Measurements from ENCODE around the gene NFAM1.
A peak's percentile ranks its signal among the peaks of the same experiment; 100 is the strongest.

The NFAM1 gene

GRCh38 chr22:42432020-42432596 lies at the start of gene NFAM1:
Gene NFAM1 (minus strand): TSS chr22:42432403. CDS start chr22:42432357, 46 bp downstream.
- Histone ChIP-seq H3K4me1 (ENCODE audit: control insufficient read depth, insufficient read depth, low read length) (peaks cover 44% of the 10 kb centered on the region), H3K36me3 (ENCODE audit: control insufficient read depth, insufficient read depth, low read length) (no peaks in the 10 kb centered on the region), H3K27ac (ENCODE audit: low read depth, low read length) (no peak within 1 kb of the TSS), H3K9ac (ENCODE audit: low read length) (no peak within 1 kb of the TSS), H3K4me3 (ENCODE audit: low read depth, low read length) (peak within 1 kb of the TSS; percentile 33; the same call in 1 of the 2 replicates), H3K9me3 (ENCODE audit: control insufficient read depth, insufficient read depth, low read depth, low read length) (no peaks in the 10 kb centered on the region), H3K27me3 (ENCODE audit: control insufficient read depth, insufficient read depth, low read length) (peaks cover 36% of the 10 kb centered on the region; the same call in 1 of the 2 replicates)

DNA sequence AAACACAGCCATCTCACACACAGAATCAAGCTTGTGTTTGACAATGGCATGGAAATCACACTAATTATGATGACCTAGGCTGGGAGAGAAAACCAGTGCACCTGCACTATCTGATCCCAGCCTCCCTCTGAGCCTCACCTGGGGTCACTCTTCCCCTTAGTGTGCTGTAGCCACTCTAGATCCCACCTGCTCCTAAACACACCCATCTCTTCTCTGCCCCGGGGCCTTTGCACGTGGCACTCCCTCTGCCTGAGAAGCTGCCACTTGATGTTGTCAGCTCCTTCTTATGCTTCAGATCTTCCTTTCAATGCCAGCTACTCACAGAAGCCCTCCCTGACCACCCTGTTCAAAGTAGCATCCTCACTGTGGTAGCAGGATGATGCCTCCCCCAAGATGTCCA lies 42.9 kb upstream of the NFAM1 start:
- Histone ChIP-seq H3K4me1 (ENCODE audit: control insufficient read depth, insufficient read depth, low read length) (no peaks in the 10 kb centered on the region), H3K9me3 (ENCODE audit: control insufficient read depth, insufficient read depth, low read depth, low read length) (no peaks in the 10 kb centered on the region), H3K27me3 (ENCODE audit: control insufficient read depth, insufficient read depth, low read length) (no peaks in the 10 kb centered on the region; the same call in 1 of the 2 replicates), H3K4me3 (ENCODE audit: low read depth, low read length) (no peak overlapping the region), H3K27ac (ENCODE audit: low read depth, low read length) (no peak overlapping the region), H3K9ac (ENCODE audit: low read length) (no peak overlapping the region), H3K36me3 (ENCODE audit: control insufficient read depth, insufficient read depth, low read length) (no peaks in the 10 kb centered on the region)

GRCh38 chr22:42473484-42474193 lies 41.4 kb upstream of the NFAM1 start:
- Histone ChIP-seq H3K27me3 (ENCODE audit: control insufficient read depth, insufficient read depth, low read length) (no peaks in the 10 kb centered on the region; the same call in 1 of the 2 replicates), H3K9ac (ENCODE audit: low read length) (no peak overlapping the region), H3K36me3 (ENCODE audit: control insufficient read depth, insufficient read depth, low read length) (no peaks in the 10 kb centered on the region), H3K4me1 (ENCODE audit: control insufficient read depth, insufficient read depth, low read length) (no peaks in the 10 kb centered on the region), H3K27ac (ENCODE audit: low read depth, low read length) (no peak overlapping the region), H3K4me3 (ENCODE audit: low read depth, low read length) (no peak overlapping the region), H3K9me3 (ENCODE audit: control insufficient read depth, insufficient read depth, low read depth, low read length) (no peaks in the 10 kb centered on the region)

- Histone ChIP-seq H3K9me3 (ENCODE audit: control insufficient read depth, insufficient read depth, low read depth, low read length) (no peaks in the 10 kb centered on the region), H3K9ac (ENCODE audit: low read length) (no peak overlapping the region), H3K4me1 (ENCODE audit: control insufficient read depth, insufficient read depth, low read length) (no peaks in the 10 kb centered on the region), H3K27me3 (ENCODE audit: control insufficient read depth, insufficient read depth, low read length) (no peaks in the 10 kb centered on the region; the same call in 1 of the 2 replicates), H3K4me3 (ENCODE audit: low read depth, low read length) (no peak overlapping the region), H3K27ac (ENCODE audit: low read depth, low read length) (no peak overlapping the region), H3K36me3 (ENCODE audit: control insufficient read depth, insufficient read depth, low read length) (no peaks in the 10 kb centered on the region)
Measured at GRCh38 chr22:42472671-42473070, 40.5 kb upstream of the NFAM1 start.

DNA sequence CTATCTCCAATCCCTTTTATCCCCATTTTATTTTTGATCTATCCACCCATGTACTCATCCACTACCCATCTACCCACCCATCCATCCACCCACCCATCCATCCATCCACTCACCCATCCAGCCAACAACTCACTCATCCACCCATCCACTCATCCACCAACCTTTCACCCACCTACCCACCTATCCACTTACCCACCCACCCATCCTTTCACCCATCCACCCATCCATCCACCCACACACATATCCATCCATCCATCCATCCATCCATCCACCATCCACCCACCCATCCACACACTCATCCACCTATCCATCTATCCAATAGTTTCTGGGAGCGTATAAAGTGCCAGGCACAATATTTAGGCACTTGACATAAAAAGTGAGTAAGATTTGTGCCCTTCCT lies 39.2 kb upstream of the NFAM1 start:
- H3K27me3 ChIP-seq (ENCODE audit: control insufficient read depth, insufficient read depth, low read length) = no peaks in the 10 kb centered on the region; the same call in 1 of the 2 replicates
- no peaks in the 10 kb centered on the region for H3K9me3 ChIP-seq (ENCODE audit: control insufficient read depth, insufficient read depth, low read depth, low read length)
- no peak overlapping the region for H3K9ac ChIP-seq (ENCODE audit: low read length)
- H3K27ac ChIP-seq (ENCODE audit: low read depth, low read length) = no peak overlapping the region
- H3K36me3 ChIP-seq (ENCODE audit: control insufficient read depth, insufficient read depth, low read length) = no peaks in the 10 kb centered on the region
- no peaks in the 10 kb centered on the region for H3K4me1 ChIP-seq (ENCODE audit: control insufficient read depth, insufficient read depth, low read length)
- H3K4me3 ChIP-seq (ENCODE audit: low read depth, low read length) = no peak overlapping the region

DNA sequence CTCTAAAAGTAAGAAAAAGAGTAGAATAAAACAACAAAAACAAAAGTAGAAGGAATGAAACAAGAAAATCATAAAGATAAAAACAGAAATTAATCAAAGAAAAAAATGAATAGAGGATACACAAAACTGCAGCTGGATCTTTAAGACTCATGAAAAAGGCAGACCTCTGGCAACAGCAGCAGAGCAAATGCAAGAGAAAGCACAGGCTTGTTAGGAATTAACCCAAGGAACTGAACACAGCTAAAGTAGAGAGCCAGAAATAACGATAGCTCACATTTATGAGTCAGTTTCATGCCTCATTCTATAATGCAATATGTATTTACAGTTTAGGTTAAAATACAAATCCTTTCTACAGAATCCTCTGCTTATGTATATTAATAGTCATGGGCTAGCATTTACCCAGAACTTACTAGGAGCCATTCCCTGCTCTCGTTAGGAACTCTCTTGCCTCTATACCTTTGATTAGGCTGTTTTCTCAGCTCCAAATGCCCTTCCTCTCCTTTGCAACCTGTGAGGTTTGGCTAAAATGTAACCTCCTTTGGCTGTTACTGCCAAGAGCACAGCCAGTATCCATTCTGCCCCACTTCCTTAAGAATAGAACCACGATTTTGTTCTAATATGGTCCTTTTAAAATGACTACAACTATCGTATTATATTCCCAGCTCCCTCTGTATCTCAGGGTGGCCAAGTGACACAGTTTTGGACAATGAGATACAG lies 38.3 kb upstream of the NFAM1 start:
- Histone ChIP-seq H3K27me3 (ENCODE audit: control insufficient read depth, insufficient read depth, low read length) (no peaks in the 10 kb centered on the region; the same call in 1 of the 2 replicates), H3K4me1 (ENCODE audit: control insufficient read depth, insufficient read depth, low read length) (no peaks in the 10 kb centered on the region), H3K36me3 (ENCODE audit: control insufficient read depth, insufficient read depth, low read length) (no peaks in the 10 kb centered on the region), H3K4me3 (ENCODE audit: low read depth, low read length) (no peak overlapping the region), H3K9me3 (ENCODE audit: control insufficient read depth, insufficient read depth, low read depth, low read length) (no peaks in the 10 kb centered on the region), H3K27ac (ENCODE audit: low read depth, low read length) (no peak overlapping the region), H3K9ac (ENCODE audit: low read length) (no peak overlapping the region)

- Histone ChIP-seq H3K9ac (ENCODE audit: low read length) (no peak overlapping the region), H3K4me3 (ENCODE audit: low read depth, low read length) (no peak overlapping the region), H3K36me3 (ENCODE audit: control insufficient read depth, insufficient read depth, low read length) (no peaks in the 10 kb centered on the region), H3K4me1 (ENCODE audit: control insufficient read depth, insufficient read depth, low read length) (no peaks in the 10 kb centered on the region), H3K27me3 (ENCODE audit: control insufficient read depth, insufficient read depth, low read length) (no peaks in the 10 kb centered on the region; the same call in 1 of the 2 replicates), H3K9me3 (ENCODE audit: control insufficient read depth, insufficient read depth, low read depth, low read length) (no peaks in the 10 kb centered on the region), H3K27ac (ENCODE audit: low read depth, low read length) (no peak overlapping the region)
Measured at GRCh38 chr22:42468841-42469240, 36.6 kb upstream of the NFAM1 start.

- H3K9ac ChIP-seq (ENCODE audit: low read length) = no peak overlapping the region
- H3K27ac ChIP-seq (ENCODE audit: low read depth, low read length) = no peak overlapping the region
- no peak overlapping the region for H3K4me3 ChIP-seq (ENCODE audit: low read depth, low read length)
- no peaks in the 10 kb centered on the region for H3K9me3 ChIP-seq (ENCODE audit: control insufficient read depth, insufficient read depth, low read depth, low read length)
- H3K4me1 ChIP-seq (ENCODE audit: control insufficient read depth, insufficient read depth, low read length) = peaks cover 30% of the 10 kb centered on the region
- H3K27me3 ChIP-seq (ENCODE audit: control insufficient read depth, insufficient read depth, low read length) = no peaks in the 10 kb centered on the region
- H3K36me3 ChIP-seq (ENCODE audit: control insufficient read depth, insufficient read depth, low read length) = no peaks in the 10 kb centered on the region
Measured at GRCh38 chr22:42462016-42462415, 29.8 kb upstream of the NFAM1 start.

DNA sequence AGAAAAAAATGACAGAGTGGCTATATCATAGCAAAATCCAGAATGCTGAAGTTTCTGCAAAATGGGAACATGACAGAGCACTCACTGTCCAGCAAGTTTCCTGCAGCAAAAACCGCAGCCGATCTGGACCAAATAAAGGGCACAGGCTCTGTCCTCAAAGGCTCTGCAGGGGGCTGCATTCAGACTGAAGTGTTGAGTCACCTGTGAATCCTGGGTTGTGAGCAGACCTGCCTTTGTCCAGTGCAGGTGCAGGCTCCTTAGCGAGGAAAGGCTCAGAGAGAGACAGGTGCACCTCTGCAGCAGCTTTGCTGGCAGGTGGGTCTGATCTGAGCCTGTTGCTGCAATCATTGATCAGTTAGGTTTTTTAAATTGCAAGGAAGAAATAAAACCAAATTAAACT lies 29.3 kb upstream of the NFAM1 start:
- H3K27ac ChIP-seq (ENCODE audit: low read depth, low read length) = no peak overlapping the region

DNA sequence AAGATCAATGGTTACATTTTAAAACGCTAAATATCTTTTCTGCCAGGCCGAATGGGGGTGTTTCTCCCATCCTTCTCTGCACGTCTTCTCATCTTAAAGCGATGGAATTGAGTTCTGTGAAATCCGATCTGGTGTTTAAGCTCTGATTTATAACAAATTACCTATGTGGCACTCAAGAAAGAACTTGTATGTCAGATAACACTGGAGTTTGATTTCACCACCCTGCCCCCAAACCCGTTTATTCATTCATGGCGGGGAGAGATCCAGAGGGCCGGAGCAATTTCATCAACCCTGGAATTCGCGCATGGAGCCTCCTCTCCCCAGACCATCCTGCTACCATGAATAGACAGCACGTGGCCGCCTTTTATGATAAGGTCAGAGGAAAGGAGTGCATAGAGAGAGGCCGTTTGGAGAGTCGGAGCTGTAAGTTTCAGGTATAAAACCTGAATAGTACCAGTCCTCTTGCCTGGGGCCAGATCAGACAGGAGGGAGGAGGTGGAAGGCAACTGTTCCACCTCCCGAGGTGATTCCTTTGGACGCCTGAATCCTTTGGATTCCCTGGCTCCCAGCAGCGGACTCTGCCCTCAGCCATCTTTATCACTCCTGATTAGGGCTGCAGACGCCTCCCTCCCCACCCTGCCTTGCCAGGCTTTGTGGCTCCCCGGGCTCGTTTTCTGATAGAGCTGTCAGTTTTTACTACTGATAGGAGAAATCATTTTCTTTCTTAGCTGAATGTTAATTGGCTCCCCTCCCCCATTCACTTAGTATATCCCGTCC lies 27.3 kb upstream of the NFAM1 start:
- H3K9ac ChIP-seq (ENCODE audit: low read length) = no peak overlapping the region
- no peaks in the 10 kb centered on the region for H3K27me3 ChIP-seq (ENCODE audit: control insufficient read depth, insufficient read depth, low read length)
- H3K4me1 ChIP-seq (ENCODE audit: control insufficient read depth, insufficient read depth, low read length) = peaks cover 30% of the 10 kb centered on the region
- no peaks in the 10 kb centered on the region for H3K9me3 ChIP-seq (ENCODE audit: control insufficient read depth, insufficient read depth, low read depth, low read length)
- no peaks in the 10 kb centered on the region for H3K36me3 ChIP-seq (ENCODE audit: control insufficient read depth, insufficient read depth, low read length)
- no peak overlapping the region for H3K27ac ChIP-seq (ENCODE audit: low read depth, low read length)
- no peak overlapping the region for H3K4me3 ChIP-seq (ENCODE audit: low read depth, low read length)

More for the DNA sequence above, 29.3 kb upstream of the NFAM1 start:
- Histone ChIP-seq H3K36me3 (ENCODE audit: control insufficient read depth, insufficient read depth, low read length) (no peaks in the 10 kb centered on the region), H3K27me3 (ENCODE audit: control insufficient read depth, insufficient read depth, low read length) (no peaks in the 10 kb centered on the region), H3K9ac (ENCODE audit: low read length) (no peak overlapping the region), H3K4me3 (ENCODE audit: low read depth, low read length) (no peak overlapping the region), H3K9me3 (ENCODE audit: control insufficient read depth, insufficient read depth, low read depth, low read length) (no peaks in the 10 kb centered on the region), H3K4me1 (ENCODE audit: control insufficient read depth, insufficient read depth, low read length) (peaks cover 30% of the 10 kb centered on the region)

All from HUES6 (cell line).